DND-41 (cell line): ENCODE results near the gene TMEM259.

Experiments used
- ATAC-seq: fragments of 200-7000 bp; cut with Tn5 transposase; 3 replicates; pipeline ENCODE4 v1.9.1; 2021; ENCODE audit warnings: low read depth; ENCODE audit not compliant: insufficient read depth
- DNase-seq: peaks from one replicate; pipeline ENCODE4 v3.0.0-alpha.2; 2020
- H2AFZ ChIP-seq: 2 replicates; pipeline ENCODE4 v1.6.0; 2012; ENCODE audit warnings: low read depth, low read length
- H3K27ac ChIP-seq: 2 replicates; pipeline ENCODE4 v1.5.1; 2012; ENCODE audit warnings: low read length, inconsistent platforms
- H3K27me3 ChIP-seq: fragments of 200-600 bp; sonication (generic); 2 replicates; pipeline ENCODE4 v1.6.0; 2012; ENCODE audit warnings: low read length, mild to moderate bottlenecking, inconsistent platforms; ENCODE audit not compliant: insufficient read depth, poor library complexity
- H3K36me3 ChIP-seq: 2 replicates; pipeline ENCODE4 v1.5.1; 2012; ENCODE audit warnings: low read length, inconsistent platforms; ENCODE audit not compliant: insufficient read depth
- H3K4me1 ChIP-seq: 2 replicates; pipeline ENCODE4 v1.5.1; 2012; ENCODE audit warnings: mild to moderate bottlenecking, low read length; ENCODE audit not compliant: insufficient read depth
- H3K4me2 ChIP-seq: 2 replicates; pipeline ENCODE4 v1.6.0; 2012; ENCODE audit warnings: mild to moderate bottlenecking, moderate library complexity, low read length, inconsistent platforms; ENCODE audit not compliant: insufficient read depth
- H3K4me3 ChIP-seq, 2 experiments: fragments of 200-600 bp in 1 of 2; shearing (Covaris generic) in 1 of 2; 2 replicates each; pipeline ENCODE4 v1.5.1; 2012 to 2016; ENCODE audit warnings: inconsistent platforms in 2 of 2, low read length in 2 of 2, mild to moderate bottlenecking in 2 of 2, low read depth in 1 of 2, moderate library complexity in 1 of 2
- H3K79me2 ChIP-seq: 2 replicates; pipeline ENCODE4 v1.6.0; 2012; ENCODE audit warnings: low read length, inconsistent platforms; ENCODE audit not compliant: insufficient read depth
- H3K9ac ChIP-seq: 2 replicates; pipeline ENCODE4 v1.6.0; 2012; ENCODE audit warnings: low read depth, mild to moderate bottlenecking, inconsistent platforms, low read length, moderate library complexity
- H3K9me3 ChIP-seq: 2 replicates; pipeline ENCODE4 v1.5.1; 2012; ENCODE audit warnings: low read length, moderate library complexity, mild to moderate bottlenecking, inconsistent platforms; ENCODE audit not compliant: insufficient read depth, severe bottlenecking
- H4K20me1 ChIP-seq: 2 replicates; pipeline ENCODE4 v1.6.0; 2012; ENCODE audit warnings: low read length; ENCODE audit not compliant: insufficient read depth
- EZH2 ChIP-seq: IDR thresholded peaks from 3 replicates; pipeline ENCODE4 v1.6.1; 2012; ENCODE audit warnings: borderline replicate concordance, low read depth, mild to moderate bottlenecking, moderate library complexity, low read length, inconsistent platforms; ENCODE audit not compliant: severe bottlenecking
- TF ChIP-seq, protein P1 (sequence below): IDR thresholded peaks from 2 replicates; pipeline ENCODE4 v1.5.1; 2012; ENCODE audit warnings: borderline replicate concordance, low read length, moderate library complexity, mild to moderate bottlenecking; ENCODE audit not compliant: poor library complexity, severe bottlenecking; ENCODE audit errors: extremely low read depth

The TMEM259 gene

DNA sequence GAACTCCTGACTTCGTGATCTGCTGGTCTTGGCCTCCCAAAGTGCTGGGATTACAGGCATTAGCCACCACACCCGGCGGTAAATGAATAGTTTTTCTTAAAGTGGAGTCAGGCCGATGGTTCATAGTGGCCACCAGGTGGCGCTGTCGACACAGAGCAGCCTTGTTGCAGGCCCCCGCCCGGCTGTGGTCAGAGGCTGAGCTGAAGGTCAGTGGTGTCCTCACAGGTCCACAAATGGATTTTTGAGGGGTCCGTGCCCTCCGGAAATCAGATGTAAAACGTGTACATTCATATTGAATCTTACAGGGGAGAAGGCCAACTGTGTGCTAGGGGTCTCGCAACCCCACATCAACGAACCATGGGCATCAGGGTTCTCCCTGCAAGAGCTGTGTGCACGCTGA, 50.2 kb downstream of the TMEM259 start:
- no peak for ATAC-seq
- no peak overlapping the region for H3K27ac ChIP-seq
- H3K36me3 ChIP-seq = peaks cover 48% of the 10 kb centered on the region

DNA sequence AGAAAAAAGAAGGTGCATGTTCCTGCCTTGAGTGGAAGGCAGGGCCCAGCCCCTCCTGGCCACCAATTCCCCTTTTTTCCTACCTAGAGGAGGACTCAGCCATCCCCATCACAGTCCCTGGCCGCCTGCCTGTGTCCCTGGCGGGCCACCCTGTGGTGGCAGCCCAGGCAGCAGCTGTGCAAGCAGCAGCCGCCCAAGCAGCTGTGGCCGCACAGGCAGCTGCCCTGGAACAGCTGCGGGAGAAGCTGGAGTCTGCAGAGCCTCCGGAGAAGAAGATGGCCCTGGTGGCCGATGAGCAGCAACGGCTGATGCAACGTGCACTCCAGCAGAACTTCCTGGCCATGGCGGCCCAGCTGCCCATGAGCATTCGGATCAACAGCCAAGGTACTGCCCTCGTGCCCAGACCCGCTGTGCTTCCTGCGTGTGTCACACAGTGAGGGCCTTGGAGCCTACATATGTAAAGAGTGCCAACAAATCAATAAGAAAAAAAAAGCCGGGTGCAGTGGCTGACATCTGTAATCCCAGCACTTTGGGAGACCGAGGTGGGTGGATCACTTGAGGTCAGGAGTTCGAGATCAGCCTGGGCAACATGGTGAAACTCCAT, 54.3 kb downstream of the TMEM259 start:
- no peaks in the 10 kb centered on the region for H3K4me1 ChIP-seq
- no peak overlapping the region for H3K9ac ChIP-seq
- no peak overlapping the region for H3K4me3 ChIP-seq
- no peak overlapping the region for H2AFZ ChIP-seq
- 0 out of 2 replicates have a peak, but pooled peaks cover 2% of the 10 kb centered on the region for H4K20me1 ChIP-seq
- peaks cover 67% of the 10 kb centered on the region for H3K36me3 ChIP-seq
- peaks cover 10% of the 10 kb centered on the region for H3K9me3 ChIP-seq
- no peak overlapping the region for H3K4me2 ChIP-seq
- no peaks in the 10 kb centered on the region for H3K79me2 ChIP-seq
- no peaks in the 10 kb centered on the region for H3K27me3 ChIP-seq
- DNase-seq = no peak
- TF ChIP-seq, protein P1, sequence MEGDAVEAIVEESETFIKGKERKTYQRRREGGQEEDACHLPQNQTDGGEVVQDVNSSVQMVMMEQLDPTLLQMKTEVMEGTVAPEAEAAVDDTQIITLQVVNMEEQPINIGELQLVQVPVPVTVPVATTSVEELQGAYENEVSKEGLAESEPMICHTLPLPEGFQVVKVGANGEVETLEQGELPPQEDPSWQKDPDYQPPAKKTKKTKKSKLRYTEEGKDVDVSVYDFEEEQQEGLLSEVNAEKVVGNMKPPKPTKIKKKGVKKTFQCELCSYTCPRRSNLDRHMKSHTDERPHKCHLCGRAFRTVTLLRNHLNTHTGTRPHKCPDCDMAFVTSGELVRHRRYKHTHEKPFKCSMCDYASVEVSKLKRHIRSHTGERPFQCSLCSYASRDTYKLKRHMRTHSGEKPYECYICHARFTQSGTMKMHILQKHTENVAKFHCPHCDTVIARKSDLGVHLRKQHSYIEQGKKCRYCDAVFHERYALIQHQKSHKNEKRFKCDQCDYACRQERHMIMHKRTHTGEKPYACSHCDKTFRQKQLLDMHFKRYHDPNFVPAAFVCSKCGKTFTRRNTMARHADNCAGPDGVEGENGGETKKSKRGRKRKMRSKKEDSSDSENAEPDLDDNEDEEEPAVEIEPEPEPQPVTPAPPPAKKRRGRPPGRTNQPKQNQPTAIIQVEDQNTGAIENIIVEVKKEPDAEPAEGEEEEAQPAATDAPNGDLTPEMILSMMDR = no peak
- no peak for TF ChIP-seq EZH2
- no peak for ATAC-seq
- H3K27ac ChIP-seq = no peak overlapping the region

More for the DNA sequence above, 50.2 kb downstream of the TMEM259 start:
- Histone ChIP-seq H3K9ac (no peak overlapping the region), H3K79me2 (no peaks in the 10 kb centered on the region), H3K4me3 (no peak overlapping the region), H3K4me1 (no peaks in the 10 kb centered on the region), H3K9me3 (peaks cover 10% of the 10 kb centered on the region), H3K4me2 (no peak overlapping the region), H2AFZ (no peak overlapping the region), H4K20me1 (no peaks in the 10 kb centered on the region), H3K27me3 (no peaks in the 10 kb centered on the region)
- TF ChIP-seq, protein P1 = peak; percentile 69
- no peak for TF ChIP-seq EZH2
- no peak for DNase-seq

DNA sequence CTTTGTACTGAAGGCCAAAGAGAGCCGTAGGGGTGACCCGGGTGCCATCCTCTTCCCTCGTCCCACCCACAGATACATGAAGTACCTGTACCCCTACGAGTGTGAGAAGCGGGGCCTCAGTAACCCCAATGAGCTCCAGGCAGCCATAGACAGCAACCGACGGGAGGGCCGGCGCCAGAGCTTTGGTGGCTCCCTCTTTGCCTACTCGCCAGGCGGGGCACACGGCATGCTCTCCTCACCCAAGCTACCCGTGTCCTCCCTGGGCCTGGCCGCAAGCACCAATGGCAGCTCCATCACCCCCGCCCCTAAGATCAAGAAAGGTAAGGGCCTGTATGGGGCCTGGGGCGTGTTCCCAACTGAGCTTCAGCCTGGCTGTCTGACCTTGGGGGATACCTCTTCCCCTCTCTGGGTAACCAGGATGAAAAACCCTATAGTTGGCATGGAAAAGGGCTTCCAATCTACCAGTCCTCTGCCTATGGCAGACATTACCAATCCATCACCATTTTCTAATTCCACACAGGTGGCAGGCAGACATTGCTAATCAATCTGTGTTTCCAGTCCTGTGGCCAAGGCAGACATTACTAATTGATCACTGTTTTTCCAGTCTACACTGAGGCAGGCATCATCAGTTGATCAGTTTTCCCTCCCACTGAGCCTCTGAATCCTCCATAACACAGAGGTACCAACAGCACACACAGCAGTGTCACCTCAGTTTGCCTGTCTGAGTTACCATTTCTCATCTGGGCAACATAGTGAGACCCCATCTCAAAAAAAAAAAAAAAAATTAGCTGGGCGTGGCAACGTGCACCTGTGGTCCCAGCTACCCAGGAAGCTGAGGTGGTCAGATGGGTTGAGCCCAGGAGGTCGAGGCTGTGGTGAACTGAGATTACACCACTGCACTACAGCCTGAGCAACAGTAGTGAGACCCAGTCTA, 55.9 kb downstream of the TMEM259 start:
- no peak overlapping the region for H3K4me3 ChIP-seq
- H3K9ac ChIP-seq = no peak overlapping the region
- H3K79me2 ChIP-seq = no peaks in the 10 kb centered on the region; the same call in 1 of the 2 replicates
- H3K27ac ChIP-seq = no peak overlapping the region
- H2AFZ ChIP-seq = no peak overlapping the region
- 0 out of 2 replicates have a peak, but pooled peaks cover 2% of the 10 kb centered on the region for H4K20me1 ChIP-seq
- no peak for ATAC-seq
- TF ChIP-seq, protein P1 = no peak
- no peak for TF ChIP-seq EZH2
- no peaks in the 10 kb centered on the region for H3K4me1 ChIP-seq
- peaks cover 60% of the 10 kb centered on the region for H3K36me3 ChIP-seq
- DNase-seq = no peak
- no peak overlapping the region for H3K4me2 ChIP-seq
- H3K9me3 ChIP-seq = no peaks in the 10 kb centered on the region
- no peaks in the 10 kb centered on the region for H3K27me3 ChIP-seq
